K562 (cell line): ENCODE measurements around the gene PCSK6. TPM values are rescaled to one million over a fixed set of nuclear protein-coding genes. Genes with fewer than 3 reads are reported as not detected.

Source experiments
- ATAC-seq: fragments of 200-7000 bp; cut with Tn5 transposase; 3 replicates; pipeline ENCODE4 v1.9.1; 2020; ENCODE audit warnings: moderate library complexity
- BruUV-seq: library from RNA; stranded (reverse); fragments of 400-500 nt; replicated peaks from 2 replicates; lab custom pipeline; 2021; lab: Mats Ljungman, UMichigan
- CTCF ChIA-PET: fragments of 300-600 bp; formaldehyde crosslinking; extraction: SDS; loops from one replicate; lab custom pipeline; 2021; ENCODE audit warnings: low intra/inter-chr PET ratio; lab: Yijun Ruan, JAX
- POLR2A ChIA-PET: fragments of 300-600, 350-650 bp; sonication (Branson Sonifier 250); formaldehyde crosslinking; extraction: SDS; loops from one replicate; lab custom pipeline; 2021; ENCODE audit warnings: antibody characterized with exemption, inconsistent platforms; lab: Yijun Ruan, JAX
- DNase-seq, 4 experiments: peaks; one replicate each; pipeline versions ENCODE4 v3.0.0 to v3.0.0-alpha.2; 2011 to 2018; ENCODE audit warnings: low spot score in 3 of 4, mixed read lengths in 3 of 4; ENCODE audit errors: extremely low read depth in 1 of 4
- FAIRE-seq: peaks from 2 replicates; lab custom pipeline; 2011; peaks lifted over from hg19 to GRCh38; lab: Jason Lieb, UNC
- H2AFZ ChIP-seq: 2 replicates; pipeline ENCODE4 v1.6.0; 2011; ENCODE audit warnings: low read depth, low read length, control low read depth, inconsistent platforms
- H3K27ac ChIP-seq: fragments of 200-600 bp; 3 replicates; pipeline ENCODE4 v1.8.0; 2011; ENCODE audit warnings: low read depth, mild to moderate bottlenecking, control low read depth, inconsistent platforms, low read length, moderate library complexity, mixed read lengths; ENCODE audit errors: extremely low read depth
- H3K27me3 ChIP-seq, 2 experiments: fragments of 300-600 bp in 1 of 2; 2 replicates in 1 of 2; 3 replicates in 1 of 2; pipeline versions ENCODE4 v1.6.0 to v1.8.0; 2011; ENCODE audit warnings: inconsistent platforms in 2 of 2, low read length in 2 of 2, mild to moderate bottlenecking in 1 of 2, mixed read lengths in 1 of 2, moderate library complexity in 1 of 2; ENCODE audit not compliant: control insufficient read depth in 2 of 2, insufficient read depth in 2 of 2
- H3K36me3 ChIP-seq: fragments of 300-600 bp; 3 replicates; pipeline ENCODE4 v1.8.0; 2011; ENCODE audit warnings: mild to moderate bottlenecking, low read length, inconsistent platforms; ENCODE audit not compliant: control insufficient read depth, insufficient read depth
- H3K4me1 ChIP-seq, 2 experiments: fragments of 200-600 bp in 1 of 2; replicated peaks in 1 of 2; 2 replicates in 1 of 2; 3 replicates in 1 of 2; pipeline versions ENCODE4 v1.5.1 to v1.8.0; 2011; ENCODE audit warnings: inconsistent platforms in 2 of 2, low read length in 2 of 2, mild to moderate bottlenecking in 1 of 2, mixed read lengths in 1 of 2, moderate library complexity in 1 of 2; ENCODE audit not compliant: control insufficient read depth in 2 of 2, insufficient read depth in 2 of 2
- H3K4me2 ChIP-seq: 2 replicates; pipeline ENCODE4 v1.6.1; 2011; ENCODE audit warnings: low read length, control low read depth, inconsistent platforms, mixed read lengths; ENCODE audit not compliant: insufficient read depth
- H3K4me3 ChIP-seq: fragments of 200-600 bp; sonication (generic), shearing (Covaris generic); 2 replicates; pipeline ENCODE4 v1.5.1; 2016; ENCODE audit warnings: control low read depth, inconsistent platforms
- H3K79me2 ChIP-seq: fragments of 200-600 bp; 3 replicates; pipeline ENCODE4 v1.8.0; 2011; ENCODE audit warnings: low read length, inconsistent platforms; ENCODE audit not compliant: control insufficient read depth, insufficient read depth
- H3K9ac ChIP-seq, 2 experiments: 2 replicates each; pipeline versions ENCODE4 v1.6.0 to v1.6.1; 2011; ENCODE audit warnings: low read depth in 2 of 2, low read length in 2 of 2, control low read depth in 1 of 2, inconsistent platforms in 1 of 2, mild to moderate bottlenecking in 1 of 2, mixed read lengths in 1 of 2; ENCODE audit not compliant: insufficient read depth in 1 of 2
- H3K9me1 ChIP-seq: one replicate; pipeline ENCODE4 v1.6.0; 2011; ENCODE audit warnings: inconsistent platforms, mild to moderate bottlenecking, low read length, moderate library complexity; ENCODE audit not compliant: control insufficient read depth, insufficient read depth
- H3K9me3 ChIP-seq: replicated peaks from 2 replicates; pipeline ENCODE4 v1.5.1; 2011; ENCODE audit warnings: low read depth, low read length, inconsistent platforms; ENCODE audit not compliant: control insufficient read depth, insufficient read depth
- H4K20me1 ChIP-seq: replicated peaks from 2 replicates; pipeline ENCODE4 v1.6.1; 2011; ENCODE audit warnings: low read length, inconsistent platforms, mixed read lengths; ENCODE audit not compliant: control insufficient read depth, insufficient read depth
- DPF2 ChIP-seq: fragments of 450-650 bp; IDR thresholded peaks from 2 replicates; pipeline ENCODE4 v1.6.1; 2016
- E4F1 ChIP-seq: fragments of 250-450 bp; sonication (Bioruptor Pico); IDR thresholded peaks from 2 replicates; pipeline ENCODE4 v1.5.0; 2021; ENCODE audit warnings: mild to moderate bottlenecking, borderline replicate concordance
- ZFP36 ChIP-seq: fragments of 150-350 bp; IDR thresholded peaks from 2 replicates; pipeline ENCODE4 v1.6.1; 2018; ENCODE audit warnings: low read length, low read depth; ENCODE audit not compliant: partially characterized antibody
- ZNF695 ChIP-seq: fragments of 450-650 bp; formaldehyde crosslinking; IDR thresholded peaks from 2 replicates; pipeline ENCODE4 v1.4.0; 2020; ENCODE audit warnings: mild to moderate bottlenecking, moderate library complexity
- WGBS: fragments of 100-300 bp; shearing (Covaris generic); methylation state at CpG from one replicate; pipeline ENCODE4 v1.1.6; 2016; ENCODE audit warnings: low coverage, mixed read lengths; ENCODE audit not compliant: insufficient coverage; ENCODE audit errors: missing lambda C conversion rate; 5-methylcytosine and 5-hydroxymethylcytosine counted together
- in situ Hi-C: fragments of 300-500 bp; cut with MboI; formaldehyde crosslinking; loops from 4 replicates; pipeline ENCODE4 v1.15.0; 2018; ENCODE audit warnings: inconsistent platforms, mixed read lengths
- intact Hi-C: fragments of 100-400 bp; cut with micrococcal nuclease; formaldehyde crosslinking; loops from 2 replicates; pipeline ENCODE4 v1.14.2; 2022
- polyA plus RNA-seq, 8 experiments: library from polyadenylated mRNA; depleted of rRNA in 4 of 8; stranded (reverse) in 5 of 8; unstranded in 3 of 8; fragments of >200 nt; fragmentation: Nextera tagmentation in 2 of 8; fragmentation: Illumina TruSeq in 1 of 8; extraction: Ambion mirVana in 2 of 8; extraction: Trizol in 1 of 8; gene quantifications; 2 replicates each; pipeline versions ENCODE4 v1.2.1 to v1.2.3, GENCODE V29; 2011 to 2014; ENCODE audit warnings: inconsistent platforms in 1 of 8, missing spikeins in 1 of 8
- total RNA-seq, 7 experiments: library from RNA; depleted of rRNA in 6 of 7; stranded (reverse); fragments of >200 nt in 6 of 7; fragmentation: Illumina TruSeq in 2 of 7; extraction: Trizol in 2 of 7; gene quantifications; 2 replicates each; pipeline versions ENCODE4 v1.2.1 to v1.2.3, GENCODE V29; 2011 to 2021; ENCODE audit warnings: low replicate concordance in 1 of 7

PCSK6 gene
- total and polyA plus RNA-seq, 9 of the 15 experiments (the other 6 are each of a cell fraction or from before 2014, with no cell fraction given) = 2.2 to 32.6 (median 14.5) TPM

GRCh38 chr15:101372149-101372577 is 117.3 kb downstream of the PCSK6 start:
- H3K9ac ChIP-seq = no peak overlapping the region
- H3K4me3 ChIP-seq = no peak overlapping the region
- peaks cover 0 to 17% of the 10 kb centered on the region in 2 experiments; a peak in 1 of 5 replicates for H3K27me3 ChIP-seq
- ChIA-PET POLR2A (interaction anchor here (0.5 kb wide), 1 partner anchor 23 kb away, joined by 3 read pairs; no protein-coding TSS in a partner anchor), CTCF (interaction anchor here (0.7 kb wide), 1 partner anchor 14 kb away, joined by 3 read pairs; no protein-coding TSS in a partner anchor)
- H3K9me3 ChIP-seq = no peaks in the 10 kb centered on the region
- no peaks in the 10 kb centered on the region; the same call in 1 of the 2 replicates for H4K20me1 ChIP-seq
- no peak overlapping the region for H3K4me2 ChIP-seq
- H3K36me3 ChIP-seq = no peaks in the 10 kb centered on the region
- DNase-seq (no peak), FAIRE-seq (no peak), ATAC-seq (no peak)
- intact Hi-C loops (no loop called here), in situ Hi-C loops (no loop called here)
- H3K27ac ChIP-seq = no peak overlapping the region
- H3K9me1 ChIP-seq = peaks cover 2% of the 10 kb centered on the region
- no peaks in the 10 kb centered on the region for H3K79me2 ChIP-seq
- no TSS peak for BruUV-seq
- H3K4me1 ChIP-seq = no peaks in the 10 kb centered on the region; a peak in 1 of 5 replicates
- 44% methylated on average over 13 of the region's 13 CpGs for WGBS
- TF ChIP-seq E4F1 (CRISPR knock-in tag) = no peak
- no peak for TF ChIP-seq DPF2
- TF ChIP-seq ZFP36 = no peak
- no peak for TF ChIP-seq ZNF695 (CRISPR knock-in tag)
- H2AFZ ChIP-seq = no peak overlapping the region
